KMS-11 (cell line): ENCODE measurements around the gene TMEM107.

Experiments used
- H2AFZ ChIP-seq: fragments of 200-600 bp; sonication (generic); 2 replicates; pipeline ENCODE4 v1.6.1; 2016; ENCODE audit warnings: antibody characterized with exemption, mixed run types, low read depth
- H3K27ac ChIP-seq: fragments of 200-600 bp; sonication (generic); 2 replicates; pipeline ENCODE4 v1.6.1; 2016; ENCODE audit warnings: mild to moderate bottlenecking, mixed run types
- H3K27me3 ChIP-seq: fragments of 200-600 bp; sonication (generic); 2 replicates; pipeline ENCODE4 v1.6.1; 2017; ENCODE audit warnings: mild to moderate bottlenecking, low read depth, mixed run types, moderate library complexity; ENCODE audit not compliant: insufficient read depth
- H3K36me3 ChIP-seq: fragments of 200-600 bp; sonication (generic); 2 replicates; pipeline ENCODE4 v1.6.1; 2017; ENCODE audit warnings: mild to moderate bottlenecking, mixed run types; ENCODE audit not compliant: insufficient read depth
- H3K4me1 ChIP-seq: fragments of 200-600 bp; sonication (generic); 2 replicates; pipeline ENCODE4 v1.6.1; 2016; ENCODE audit warnings: mild to moderate bottlenecking, low read depth, mixed run types; ENCODE audit not compliant: poor library complexity, severe bottlenecking
- H3K4me2 ChIP-seq: fragments of 200-600 bp; sonication (generic); 2 replicates; pipeline ENCODE4 v1.7.0; 2016; ENCODE audit warnings: mild to moderate bottlenecking, mixed run types
- H3K4me3 ChIP-seq: fragments of 200-600 bp; sonication (generic); IDR thresholded peaks from 2 replicates; pipeline ENCODE4 v1.6.1; 2017; ENCODE audit warnings: low read depth, low read length, mixed read lengths; ENCODE audit not compliant: insufficient read depth
- H3K79me2 ChIP-seq: fragments of 200-600 bp; sonication (generic); 2 replicates; pipeline ENCODE4 v1.6.1; 2016; ENCODE audit warnings: low read depth, mixed run types; ENCODE audit not compliant: insufficient read depth
- H3K9ac ChIP-seq: fragments of 200-600 bp; sonication (generic); 2 replicates; pipeline ENCODE4 v1.6.1; 2016; ENCODE audit warnings: mild to moderate bottlenecking, mixed run types
- H4K20me1 ChIP-seq: fragments of 200-600 bp; sonication (generic); 2 replicates; pipeline ENCODE4 v1.6.1; 2016; ENCODE audit warnings: mild to moderate bottlenecking, mixed run types; ENCODE audit not compliant: insufficient read depth
- TF ChIP-seq, protein P1 (sequence below): fragments of 200-600 bp; sonication (generic); conservative IDR thresholded peaks from 2 replicates; pipeline ENCODE4 v1.6.1; 2017; ENCODE audit warnings: low read depth, mild to moderate bottlenecking, antibody characterized with exemption, low read length, moderate library complexity, mixed read lengths

Gene TMEM107

DNA sequence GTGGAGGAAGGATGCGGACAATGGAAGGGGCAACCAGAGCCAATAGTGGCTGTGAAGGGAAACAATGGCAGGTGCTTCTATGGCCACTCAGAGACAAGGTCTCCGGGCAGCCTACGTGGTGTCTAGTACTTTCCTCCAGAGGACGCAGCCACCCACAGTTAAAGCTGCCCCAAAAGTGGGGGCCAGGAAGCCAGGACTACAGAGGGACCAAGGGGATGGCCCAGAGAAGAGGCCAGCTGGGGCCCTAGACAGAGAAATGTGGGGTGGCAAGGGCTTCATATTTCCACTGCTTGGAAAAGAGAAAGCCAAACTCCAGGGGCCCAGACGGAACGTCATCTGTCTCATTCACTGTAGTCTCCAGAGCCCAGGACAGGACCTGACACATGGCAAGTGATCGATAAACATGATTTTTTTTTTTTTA lies 23.1 kb downstream of the TMEM107 start:
- Histone ChIP-seq H4K20me1 (no peaks in the 10 kb centered on the region), H3K36me3 (no peaks in the 10 kb centered on the region), H3K79me2 (no peaks in the 10 kb centered on the region), H3K4me1 (no peaks in the 10 kb centered on the region), H3K4me3 (no peak overlapping the region), H3K27ac (no peak overlapping the region), H3K27me3 (no peaks in the 10 kb centered on the region), H3K4me2 (no peak overlapping the region), H3K9ac (no peak overlapping the region), H2AFZ (no peak overlapping the region)
- TF ChIP-seq, protein P1, sequence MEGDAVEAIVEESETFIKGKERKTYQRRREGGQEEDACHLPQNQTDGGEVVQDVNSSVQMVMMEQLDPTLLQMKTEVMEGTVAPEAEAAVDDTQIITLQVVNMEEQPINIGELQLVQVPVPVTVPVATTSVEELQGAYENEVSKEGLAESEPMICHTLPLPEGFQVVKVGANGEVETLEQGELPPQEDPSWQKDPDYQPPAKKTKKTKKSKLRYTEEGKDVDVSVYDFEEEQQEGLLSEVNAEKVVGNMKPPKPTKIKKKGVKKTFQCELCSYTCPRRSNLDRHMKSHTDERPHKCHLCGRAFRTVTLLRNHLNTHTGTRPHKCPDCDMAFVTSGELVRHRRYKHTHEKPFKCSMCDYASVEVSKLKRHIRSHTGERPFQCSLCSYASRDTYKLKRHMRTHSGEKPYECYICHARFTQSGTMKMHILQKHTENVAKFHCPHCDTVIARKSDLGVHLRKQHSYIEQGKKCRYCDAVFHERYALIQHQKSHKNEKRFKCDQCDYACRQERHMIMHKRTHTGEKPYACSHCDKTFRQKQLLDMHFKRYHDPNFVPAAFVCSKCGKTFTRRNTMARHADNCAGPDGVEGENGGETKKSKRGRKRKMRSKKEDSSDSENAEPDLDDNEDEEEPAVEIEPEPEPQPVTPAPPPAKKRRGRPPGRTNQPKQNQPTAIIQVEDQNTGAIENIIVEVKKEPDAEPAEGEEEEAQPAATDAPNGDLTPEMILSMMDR, result no peak

DNA sequence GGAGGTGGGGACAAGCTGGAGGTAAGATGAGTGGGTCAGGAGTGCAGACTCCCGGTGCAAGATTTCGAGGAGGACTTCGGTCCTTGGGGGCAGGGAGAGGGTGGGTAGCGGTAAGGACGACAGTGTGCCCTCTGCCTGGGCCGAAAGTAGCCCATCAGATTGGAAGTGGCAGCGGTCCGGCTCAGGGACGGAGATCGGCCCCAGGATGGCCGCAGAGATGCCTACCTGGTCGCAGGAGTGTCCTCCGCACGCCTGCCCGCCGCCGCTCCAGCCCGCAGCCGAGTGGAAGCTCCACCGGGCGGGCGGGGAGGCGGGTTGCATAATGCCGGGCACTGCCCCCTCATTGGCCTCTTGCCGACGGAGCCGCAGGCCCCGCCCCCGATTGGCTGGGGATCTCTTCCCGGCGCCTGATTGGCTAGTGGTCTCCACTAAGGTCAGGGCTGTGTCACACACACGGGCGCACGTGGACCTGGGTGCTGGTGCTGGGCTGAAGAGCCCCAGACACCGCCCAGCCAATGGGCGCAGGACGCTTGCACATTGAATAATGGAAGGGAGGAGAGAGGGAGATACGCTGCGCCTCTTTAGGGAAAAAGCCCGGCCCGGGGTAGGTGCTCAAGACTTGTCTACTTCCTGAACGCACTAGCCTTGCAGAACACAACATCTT lies 23.9 kb downstream of the TMEM107 start, which contains the start of gene PER1:
Gene PER1 (minus strand): TSS at position 293 of the 664 bp plus-strand sequence. CDS start 1,698 bp downstream, outside the sequence.
- peak within 1 kb of the TSS; percentile 6; the same call in 1 of the 2 replicates for H3K9ac ChIP-seq
- 0 out of 2 replicates have a peak within 1 kb of the TSS, but pooled peaks have one; percentile 11 for H3K27ac ChIP-seq
- H3K4me1 ChIP-seq, result no peaks in the 10 kb centered on the region

DNA sequence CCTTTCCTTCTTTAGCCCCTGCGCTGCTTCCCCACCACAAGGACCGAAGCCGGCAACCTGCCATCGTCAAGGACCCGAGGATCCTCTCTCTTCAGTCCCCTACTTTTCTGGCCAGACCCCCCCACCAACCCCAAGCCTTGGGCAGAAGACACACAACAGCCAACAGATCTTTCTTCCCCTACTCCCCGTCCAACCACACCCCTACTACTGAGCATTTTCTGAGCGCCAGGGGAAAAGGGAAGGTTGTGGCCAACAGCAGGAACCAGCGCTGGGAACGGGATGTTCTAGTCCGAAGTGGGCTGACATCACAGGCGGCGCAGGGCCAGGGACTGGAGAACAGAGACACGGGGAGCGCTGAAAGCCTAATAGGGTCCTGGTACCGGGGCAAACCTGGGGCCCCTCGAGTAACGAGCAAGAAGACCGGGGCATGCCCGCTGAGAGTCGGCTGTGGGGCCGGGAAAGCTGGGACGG lies 24.5 kb downstream of the TMEM107 start:
- H3K4me1 ChIP-seq, result no peaks in the 10 kb centered on the region

More for the DNA sequence above, 23.9 kb downstream of the TMEM107 start, which contains the start of gene PER1:
- Histone ChIP-seq H3K4me3 (no peak within 1 kb of the TSS), H3K36me3 (no peaks in the 10 kb centered on the region), H3K4me2 (peak within 1 kb of the TSS; percentile 33), H4K20me1 (no peaks in the 10 kb centered on the region), H3K27me3 (no peaks in the 10 kb centered on the region), H2AFZ (no peak within 1 kb of the TSS), H3K79me2 (no peaks in the 10 kb centered on the region)
- TF ChIP-seq, protein P1, result no peak

DNA sequence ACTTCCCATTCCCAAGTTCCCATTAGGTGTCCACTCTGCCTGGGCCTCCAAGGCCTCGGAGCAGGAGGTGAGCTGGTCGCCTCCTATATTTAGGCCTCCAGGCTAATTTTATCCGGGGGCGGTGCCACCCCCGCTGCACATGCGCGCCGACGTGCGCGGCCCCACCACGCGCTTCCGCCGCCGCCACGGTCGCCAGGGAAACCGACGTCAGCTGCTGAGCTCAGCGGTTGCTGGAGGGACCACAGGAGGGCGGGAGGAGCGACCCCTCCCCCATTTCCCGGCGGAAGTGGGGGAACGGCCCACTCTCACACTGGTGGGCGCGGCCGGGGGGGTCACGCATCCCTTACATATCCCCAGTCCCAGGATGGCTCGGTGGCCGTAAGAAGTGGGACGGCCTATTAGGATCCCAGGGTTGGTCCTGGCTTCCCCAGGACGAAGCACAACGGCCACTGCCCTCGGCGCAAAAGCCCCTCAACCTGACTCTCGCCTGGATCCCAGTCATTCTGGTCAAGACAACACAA lies 25.0 kb downstream of the TMEM107 start:
- Histone ChIP-seq H4K20me1 (no peaks in the 10 kb centered on the region), H3K27me3 (no peaks in the 10 kb centered on the region), H3K79me2 (no peaks in the 10 kb centered on the region), H3K4me3 (no peak overlapping the region), H2AFZ (no peak overlapping the region), H3K36me3 (no peaks in the 10 kb centered on the region), H3K4me2 (peak overlapping the region; percentile 33), H3K9ac (no peak overlapping the region), H3K27ac (0 out of 2 replicates have a peak overlapping the region, but pooled peaks have one; percentile 11), H3K4me1 (no peaks in the 10 kb centered on the region)
- TF ChIP-seq, protein P1, result no peak

More for the DNA sequence above, 24.5 kb downstream of the TMEM107 start:
- no peaks in the 10 kb centered on the region for H3K27me3 ChIP-seq
- H3K27ac ChIP-seq, result 0 out of 2 replicates have a peak overlapping the region, but pooled peaks have one; percentile 11
- no peak overlapping the region for H3K4me3 ChIP-seq
- H3K9ac ChIP-seq, result peak overlapping the region; percentile 6; the same call in 1 of the 2 replicates
- no peaks in the 10 kb centered on the region for H3K79me2 ChIP-seq
- no peaks in the 10 kb centered on the region for H3K36me3 ChIP-seq
- TF ChIP-seq, protein P1, result no peak
- H2AFZ ChIP-seq, result no peak overlapping the region
- no peaks in the 10 kb centered on the region for H4K20me1 ChIP-seq
- H3K4me2 ChIP-seq, result peak overlapping the region; percentile 33
